Gastroesophageal sphincter (tissue), 3 donors: ENCODE results near the gene KHDRBS1.

ENCODE experiments used
- CTCF ChIP-seq, 4 experiments: fragments of 200-600 bp in 2 of 4; fragments of 450-650 bp in 2 of 4; sonication (generic) in 1 of 4; IDR thresholded peaks; one replicate each; pipeline ENCODE4 v1.5.1; 2017 to 2019; ENCODE audit warnings: antibody characterized with exemption in 4 of 4, mild to moderate bottlenecking in 2 of 4, moderate library complexity in 2 of 4
- EP300 ChIP-seq: sonication (generic); formaldehyde crosslinking; IDR thresholded peaks from one replicate; pipeline ENCODE4 v1.6.1; 2017; ENCODE audit warnings: antibody characterized with exemption, mild to moderate bottlenecking
- POLR2A ChIP-seq, 2 donors: fragments of 450-650 bp; IDR thresholded peaks; one replicate each; pipeline ENCODE4 v1.6.1; 2017; ENCODE audit warnings: antibody characterized with exemption in 2 of 2, mild to moderate bottlenecking in 2 of 2, moderate library complexity in 1 of 2
- POLR2AphosphoS5 ChIP-seq: sonication (generic); formaldehyde crosslinking; IDR thresholded peaks from one replicate; pipeline ENCODE4 v1.6.1; 2017; ENCODE audit warnings: antibody characterized with exemption

- no peak for TF ChIP-seq CTCF (IDR thresholded peaks at IDR 0.05)
- no peak for TF ChIP-seq POLR2AphosphoS5
- no peak for TF ChIP-seq POLR2A (IDR thresholded peaks at IDR 0.05)
- TF ChIP-seq EP300 = no peak
These were observed 6.7 kb downstream of the KHDRBS1 start for GRCh38 chr1:32020339-32020738.
